ENCODE data around the gene TESPA1. TPM values are rescaled to one million over a fixed set of nuclear protein-coding genes. Genes with fewer than 3 reads are reported as not detected.

Gene TESPA1
- total and polyA plus RNA-seq, 2 of the 8 experiments (the other 6 are each of a cell fraction or from before 2014, with no cell fraction given), result not detected

DNA sequence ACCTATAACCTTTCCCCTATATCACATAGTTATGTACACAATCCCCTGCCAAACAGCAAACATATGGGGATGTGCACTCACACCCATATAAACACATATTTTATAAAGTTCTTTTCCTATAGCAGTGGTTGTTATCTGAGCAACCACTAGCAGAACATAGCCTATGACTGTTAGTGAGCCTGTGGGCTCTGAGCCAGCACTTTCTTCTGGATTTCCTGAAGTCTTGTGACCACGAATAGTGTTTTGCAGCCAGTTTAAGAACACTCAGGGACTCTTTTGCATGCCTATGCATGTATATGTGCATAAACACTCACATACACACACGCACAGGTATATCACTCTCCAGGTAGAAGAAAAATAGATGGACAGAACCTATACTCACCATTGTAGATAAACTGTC, 17.1 kb downstream of the TESPA1 start:
- ChIA-PET CTCF (ENCODE audit: partially characterized antibody) (interaction anchor here (4.9 kb wide), 1 partner anchor 25 kb away, joined by 26 read pairs; no protein-coding TSS in a partner anchor), POLR2A (ENCODE audit: partially characterized antibody) (no interaction called here)

More for the DNA sequence above, 17.1 kb downstream of the TESPA1 start:
- Histone ChIP-seq H2BK5ac (ENCODE audit: low read depth, low read length) (no peak overlapping the region), H3K18ac (ENCODE audit: extremely low read depth, low read length) (no peak overlapping the region), H3K4me3 (ENCODE audit: extremely low read depth in 1 of 4, insufficient read depth in 2 of 4, low read depth in 3 of 4, low read length in 4 of 4) (no peak overlapping the region), H2BK12ac (ENCODE audit: low read depth, low read length) (no peak overlapping the region), H3K56ac (replicated peaks; ENCODE audit: insufficient read length, low read depth, low read length) (no peak overlapping the region), H3K27ac (ENCODE audit: low read depth, low read length) (no peak overlapping the region), H3K9me3 (ENCODE audit: insufficient read depth in 2 of 2, low read depth in 1 of 2, low read length in 1 of 2) (no peaks in the 10 kb centered on the region), H4K20me1 (replicated peaks in 1 of 2; ENCODE audit: control insufficient read depth in 1 of 2, insufficient read depth in 2 of 2, low read length in 2 of 2) (no peaks in the 10 kb centered on the region), H3K14ac (ENCODE audit: insufficient read length) (no peak overlapping the region), H2AFZ (ENCODE audit: low read length) (no peak overlapping the region), H4K91ac (replicated peaks; ENCODE audit: insufficient read length, low read length) (no peak overlapping the region), H3K23me2 (ENCODE audit: low read depth, low read length) (no peaks in the 10 kb centered on the region), H4K5ac (ENCODE audit: insufficient read length, low read depth, low read length) (no peak overlapping the region), H3K4me1 (replicated peaks in 1 of 4; ENCODE audit: control insufficient read depth in 3 of 4, insufficient read depth in 4 of 4, low read length in 3 of 4) (no peaks in the 10 kb centered on the region), H3K79me1 (ENCODE audit: low read depth, low read length) (no peaks in the 10 kb centered on the region), H3K4ac (replicated peaks; ENCODE audit: insufficient read length, low read depth, low read length) (no peak overlapping the region), H2BK15ac (ENCODE audit: low read length) (no peak overlapping the region), H4K8ac (ENCODE audit: extremely low read depth, insufficient read depth, low read length) (no peak overlapping the region), H2BK20ac (ENCODE audit: low read length) (no peak overlapping the region), H2BK120ac (replicated peaks; ENCODE audit: low read depth, low read length) (no peak overlapping the region), H3K4me2 (ENCODE audit: insufficient read depth in 1 of 2, low read depth in 2 of 2, low read length in 2 of 2) (no peak overlapping the region), H3K27me3 (replicated peaks in 1 of 4; ENCODE audit: control insufficient read depth in 3 of 4, extremely low read depth in 1 of 4, insufficient read depth in 3 of 4, low read length in 3 of 4) (no peaks in the 10 kb centered on the region), H3K79me2 (ENCODE audit: control insufficient read depth in 1 of 2, insufficient read depth in 2 of 2, low read length in 2 of 2) (no peaks in the 10 kb centered on the region), H3K36me3 (ENCODE audit: control insufficient read depth in 2 of 4, insufficient read depth in 4 of 4, low read length in 3 of 4) (no peaks in the 10 kb centered on the region), H3K23ac (ENCODE audit: insufficient read length) (no peak overlapping the region), H3K9ac (replicated peaks in 1 of 4; ENCODE audit: extremely low read depth in 1 of 4, low read depth in 3 of 4, low read length in 3 of 4) (no peak overlapping the region), H2AK5ac (ENCODE audit: low read depth, low read length) (no peak overlapping the region)
- DNase-seq (ENCODE audit: low read depth in 1 of 2, low spot score in 2 of 2) (no peak), FAIRE-seq (no peak)
- TF ChIP-seq POLR2AphosphoS5 (IDR thresholded peaks at IDR 0.05; ENCODE audit: low read depth, low read length) (no peak), HDAC6 (IDR thresholded peaks at IDR 0.05; ENCODE audit: low read depth, low read length) (no peak), CBX8 (IDR thresholded peaks at IDR 0.05; ENCODE audit: borderline replicate concordance, low read depth, low read length) (no peak), POU5F1 (IDR thresholded peaks at IDR 0.05; ENCODE audit: low read depth, low read length) (no peak), CREB1 (IDR thresholded peaks at IDR 0.05) (no peak), TAF7 (optimal IDR thresholded peaks at IDR 0.05; ENCODE audit: borderline replicate concordance, low read depth, low read length) (no peak), PHF8 (conservative IDR thresholded peaks at IDR 0.05; ENCODE audit: low read depth, low read length) (no peak), EP300 (IDR thresholded peaks at IDR 0.05; ENCODE audit: borderline replicate concordance in 1 of 2, low read depth in 2 of 2, low read length in 2 of 2) (no peak), SAP30 (IDR thresholded peaks at IDR 0.05; ENCODE audit: insufficient read depth, insufficient replicate concordance, low read length) (no peak), SP2 (IDR thresholded peaks at IDR 0.05; ENCODE audit: low read length) (no peak), TEAD4 (IDR thresholded peaks at IDR 0.05; ENCODE audit: low read depth, low read length) (no peak), ZNF274 (IDR thresholded peaks at IDR 0.05; ENCODE audit: borderline replicate concordance, extremely low read depth, low read length) (no peak)
- TF ChIP-seq, protein P1, sequence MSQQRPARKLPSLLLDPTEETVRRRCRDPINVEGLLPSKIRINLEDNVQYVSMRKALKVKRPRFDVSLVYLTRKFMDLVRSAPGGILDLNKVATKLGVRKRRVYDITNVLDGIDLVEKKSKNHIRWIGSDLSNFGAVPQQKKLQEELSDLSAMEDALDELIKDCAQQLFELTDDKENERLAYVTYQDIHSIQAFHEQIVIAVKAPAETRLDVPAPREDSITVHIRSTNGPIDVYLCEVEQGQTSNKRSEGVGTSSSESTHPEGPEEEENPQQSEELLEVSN (IDR thresholded peaks at IDR 0.05), result no peak
- WGBS, 2 experiments (ENCODE audit: extremely low coverage in 1 of 2, insufficient coverage in 1 of 2, insufficient read length in 1 of 2, insufficient replicate concordance in 2 of 2, low coverage in 1 of 2, low lambda C conversion rate in 2 of 2, missing lambda C conversion rate in 1 of 2), result 87% methylated on average over 2 of the region's 2 CpGs; no CpG with 5 or more reads in 1 of the 2 experiments
